Loucy (cell line): ENCODE measurements around the gene IPO5.
"Not testable (repeated sequence)": the region's sequence is repeated elsewhere in the genome, so short reads cannot be mapped to it uniquely, and the experiment has no call there.

Source experiments
- H2AFZ ChIP-seq: fragments of 200-600 bp; sonication (generic); 2 replicates; pipeline ENCODE4 v1.6.0; 2016; ENCODE audit warnings: antibody characterized with exemption, mild to moderate bottlenecking, low read length, moderate library complexity
- H3F3A ChIP-seq: fragments of 200-600 bp; 2 replicates; pipeline ENCODE4 v1.6.0; 2016; ENCODE audit warnings: antibody characterized with exemption, low read depth, mild to moderate bottlenecking
- H3K27me3 ChIP-seq: fragments of 200-600 bp; sonication (generic); 2 replicates; pipeline ENCODE4 v1.6.1; 2014; ENCODE audit warnings: low read length, mild to moderate bottlenecking; ENCODE audit not compliant: insufficient read depth, poor library complexity, severe bottlenecking
- H3K36me3 ChIP-seq: fragments of 200-600 bp; sonication (generic); 2 replicates; pipeline ENCODE4 v1.6.1; 2016; ENCODE audit warnings: low read length; ENCODE audit not compliant: insufficient read depth
- H3K4me1 ChIP-seq: fragments of 200-600 bp; sonication (generic); 2 replicates; pipeline ENCODE4 v1.5.1; 2014; ENCODE audit warnings: low read length, mild to moderate bottlenecking; ENCODE audit not compliant: insufficient read depth, poor library complexity, severe bottlenecking
- H3K4me2 ChIP-seq: fragments of 200-600 bp; sonication (generic); 2 replicates; pipeline ENCODE4 v1.6.0; 2014; ENCODE audit warnings: antibody characterized with exemption, low read length, low read depth, mild to moderate bottlenecking; ENCODE audit not compliant: poor library complexity, severe bottlenecking
- H3K4me3 ChIP-seq: fragments of 200-600 bp; sonication (generic); 2 replicates; pipeline ENCODE4 v1.5.1; 2014; ENCODE audit warnings: low read length, mild to moderate bottlenecking, mixed read lengths; ENCODE audit not compliant: poor library complexity, severe bottlenecking
- H3K79me2 ChIP-seq: fragments of 200-600 bp; sonication (generic); 2 replicates; pipeline ENCODE4 v1.6.1; 2014; ENCODE audit warnings: low read length; ENCODE audit not compliant: insufficient read depth
- H3K9ac ChIP-seq: fragments of 200-600 bp; sonication (generic); 2 replicates; pipeline ENCODE4 v1.6.0; 2014; ENCODE audit warnings: mild to moderate bottlenecking, low read depth, low read length, moderate library complexity; ENCODE audit not compliant: poor library complexity, severe bottlenecking
- H3K9me2 ChIP-seq: fragments of 200-600 bp; sonication (generic); replicated peaks from 2 replicates; pipeline ENCODE4 v1.6.1; 2016; ENCODE audit warnings: low read depth, low read length, mixed read lengths
- H3K9me3 ChIP-seq: fragments of 200-600 bp; sonication (generic); 2 replicates; pipeline ENCODE4 v1.6.1; 2014; ENCODE audit warnings: mild to moderate bottlenecking, antibody characterized with exemption, low read length, low read depth; ENCODE audit not compliant: insufficient read depth
- H4K20me1 ChIP-seq: fragments of 200-600 bp; sonication (generic); 2 replicates; pipeline ENCODE4 v1.6.0; 2014; ENCODE audit warnings: antibody characterized with exemption, low read length, mild to moderate bottlenecking; ENCODE audit not compliant: insufficient read depth, poor library complexity, severe bottlenecking
- CTCF ChIP-seq: fragments of 200-600 bp; sonication (generic); conservative IDR thresholded peaks from 2 replicates; pipeline ENCODE4 v1.5.1; 2014; ENCODE audit warnings: mild to moderate bottlenecking, antibody characterized with exemption, low read length
- EZH2phosphoT487 ChIP-seq: fragments of 200-600 bp; IDR thresholded peaks from 2 replicates; pipeline ENCODE4 v1.6.1; 2018; ENCODE audit warnings: antibody characterized with exemption, mild to moderate bottlenecking, moderate library complexity, borderline replicate concordance

The IPO5 gene

GRCh38 chr13:98044301-98044700 lies 90.8 kb downstream of the IPO5 start:
- H3K4me3 ChIP-seq = no peak overlapping the region
- no peak for TF ChIP-seq EZH2phosphoT487
- TF ChIP-seq CTCF = no peak
- H3K9me2 ChIP-seq = no peaks in the 10 kb centered on the region
- no peaks in the 10 kb centered on the region for H3K79me2 ChIP-seq
- no peaks in the 10 kb centered on the region for H4K20me1 ChIP-seq
- no peak overlapping the region for H3K4me2 ChIP-seq
- no peaks in the 10 kb centered on the region for H3K4me1 ChIP-seq
- no peaks in the 10 kb centered on the region for H3F3A ChIP-seq
- H3K9ac ChIP-seq = no peak overlapping the region
- H3K36me3 ChIP-seq = no peaks in the 10 kb centered on the region
- H3K27me3 ChIP-seq = no peaks in the 10 kb centered on the region
- no peaks in the 10 kb centered on the region for H3K9me3 ChIP-seq
- H2AFZ ChIP-seq = no peak overlapping the region

- not testable (repeated sequence) for H4K20me1 ChIP-seq, H3K4me3 ChIP-seq, H3K4me2 ChIP-seq, H3K9ac ChIP-seq, H3K27me3 ChIP-seq, H3K9me3 ChIP-seq, H3K79me2 ChIP-seq, H3F3A ChIP-seq, H3K4me1 ChIP-seq, H3K36me3 ChIP-seq, H3K9me2 ChIP-seq, H2AFZ ChIP-seq
Observed at GRCh38 chr13:98047785-98048184, 94.3 kb downstream of the IPO5 start.

GRCh38 chr13:98048265-98048664 lies 94.8 kb downstream of the IPO5 start:
- no peaks in the 10 kb centered on the region for H3K27me3 ChIP-seq
- H4K20me1 ChIP-seq = no peaks in the 10 kb centered on the region
- no peak overlapping the region for H3K4me2 ChIP-seq
- H3K4me1 ChIP-seq = no peaks in the 10 kb centered on the region
- H3K36me3 ChIP-seq = no peaks in the 10 kb centered on the region
- no peaks in the 10 kb centered on the region for H3F3A ChIP-seq
- H3K9me2 ChIP-seq = no peaks in the 10 kb centered on the region
- H3K79me2 ChIP-seq = no peaks in the 10 kb centered on the region
- TF ChIP-seq EZH2phosphoT487 (no peak), CTCF (no peak)
- H3K4me3 ChIP-seq = no peak overlapping the region
- H3K9me3 ChIP-seq = no peaks in the 10 kb centered on the region
- H3K9ac ChIP-seq = no peak overlapping the region
- H2AFZ ChIP-seq = no peak overlapping the region

GRCh38 chr13:98050041-98050466 lies 96.6 kb downstream of the IPO5 start:
- no peak overlapping the region for H2AFZ ChIP-seq
- no peaks in the 10 kb centered on the region for H3K9me3 ChIP-seq
- no peaks in the 10 kb centered on the region for H3F3A ChIP-seq
- H3K36me3 ChIP-seq = no peaks in the 10 kb centered on the region
- H3K9ac ChIP-seq = no peak overlapping the region
- H3K4me2 ChIP-seq = no peak overlapping the region
- no peaks in the 10 kb centered on the region for H3K79me2 ChIP-seq
- no peaks in the 10 kb centered on the region for H3K27me3 ChIP-seq
- H3K4me3 ChIP-seq = no peak overlapping the region
- no peaks in the 10 kb centered on the region for H3K9me2 ChIP-seq
- no peaks in the 10 kb centered on the region for H4K20me1 ChIP-seq
- H3K4me1 ChIP-seq = no peaks in the 10 kb centered on the region
- TF ChIP-seq EZH2phosphoT487 = no peak
- TF ChIP-seq CTCF = no peak
